ENCODE data around the gene SFI1.
"Not testable (repeated sequence)": the region's sequence is repeated elsewhere in the genome, so short reads cannot be mapped to it uniquely, and the experiment has no call there.

The SFI1 gene

DNA sequence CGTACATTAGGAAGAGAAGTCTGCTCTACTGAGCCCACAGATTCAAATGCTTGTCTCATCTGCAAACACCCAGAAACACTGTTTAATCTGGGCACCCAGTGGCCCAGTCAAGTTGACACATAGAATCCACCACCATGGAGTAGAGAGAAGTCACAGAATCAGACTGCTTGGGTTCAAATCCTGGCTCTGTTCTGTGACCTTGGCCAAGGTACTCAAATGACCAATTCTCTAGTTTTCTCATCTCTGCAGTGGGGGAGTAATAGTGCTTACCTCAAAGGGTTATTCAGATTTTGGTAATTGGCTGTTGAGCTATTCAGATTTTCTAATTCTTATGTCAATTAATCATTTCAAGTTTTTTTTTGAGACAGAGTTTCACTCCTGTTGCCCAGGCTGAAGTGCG, 93.8 kb downstream of the SFI1 start:
- DNase-seq, result not testable (repeated sequence)

DNA sequence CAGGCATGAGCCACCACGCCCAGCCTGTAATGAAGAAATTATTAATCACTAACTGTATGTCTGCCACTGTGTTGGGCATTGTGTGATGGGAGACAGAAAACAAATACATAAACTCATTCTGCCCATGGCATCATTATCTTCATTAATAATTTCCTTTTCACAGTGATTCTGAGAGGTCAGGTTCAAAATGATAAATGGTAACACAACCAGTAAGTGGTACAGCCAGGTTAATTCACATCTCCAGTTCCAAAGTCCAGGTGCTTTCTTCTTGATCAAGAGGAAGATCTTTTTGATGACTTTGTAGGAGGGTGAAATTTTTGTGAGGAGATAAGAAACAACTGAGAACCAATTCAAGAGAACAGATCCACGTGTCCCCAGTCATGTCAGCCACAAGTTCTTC, 98.9 kb downstream of the SFI1 start:
- no peak for DNase-seq

DNA sequence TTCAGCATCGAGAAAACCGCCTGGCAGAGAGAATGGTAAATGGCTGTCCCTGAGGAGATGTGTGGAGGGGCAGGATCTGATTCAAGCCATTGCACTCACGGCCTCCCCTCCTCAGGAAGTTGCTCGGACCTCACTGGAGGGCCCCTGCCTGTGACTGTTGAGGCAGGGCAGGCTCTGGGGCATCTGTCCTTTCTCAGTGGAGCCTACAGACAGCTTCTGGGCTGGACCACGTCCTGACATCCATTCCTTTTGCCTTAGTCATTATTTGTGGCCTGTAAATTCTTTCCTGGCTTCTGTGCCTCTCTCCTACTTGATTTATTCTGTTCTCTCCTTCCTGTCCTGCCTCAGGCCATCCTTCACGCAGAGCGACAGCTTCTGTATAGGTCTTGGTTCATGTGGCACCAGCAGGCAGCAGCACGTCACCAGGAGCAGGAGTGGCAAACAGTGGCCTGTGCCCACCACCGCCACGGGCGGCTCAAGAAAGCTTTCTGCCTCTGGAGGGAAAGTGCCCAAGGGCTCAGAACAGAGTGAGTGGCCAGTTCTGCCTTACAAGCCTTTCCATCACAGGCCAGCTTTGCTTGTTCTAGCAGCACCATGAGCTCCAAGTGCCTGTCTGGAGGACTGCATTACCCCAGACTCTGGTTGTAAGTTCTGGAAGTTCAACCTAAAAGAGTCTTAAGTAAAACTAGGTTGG, 106.1 kb downstream of the SFI1 start:
- DNase-seq, result no peak

DNA sequence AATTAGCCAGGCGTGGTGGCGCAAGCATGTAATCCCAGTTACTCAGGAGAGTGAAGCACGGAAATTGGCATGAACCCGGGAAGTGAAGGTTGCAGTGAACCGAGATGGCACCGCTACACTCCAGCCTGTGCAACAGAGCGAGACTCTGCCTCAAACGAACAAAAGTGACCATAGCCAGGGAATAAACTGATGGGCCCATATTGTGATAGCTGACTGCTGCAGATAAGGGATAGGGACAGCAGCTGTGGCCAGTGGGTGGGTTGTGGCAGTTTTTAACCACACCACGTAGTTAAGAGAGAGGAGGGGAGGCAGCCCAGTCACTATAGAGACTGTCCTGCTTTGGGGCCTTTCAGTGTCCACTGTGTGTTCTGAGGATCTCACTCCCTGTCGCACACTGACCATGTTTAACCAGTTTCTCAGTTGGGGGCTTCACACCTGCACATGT, 106.8 kb downstream of the SFI1 start:
- no peak for DNase-seq

DNA sequence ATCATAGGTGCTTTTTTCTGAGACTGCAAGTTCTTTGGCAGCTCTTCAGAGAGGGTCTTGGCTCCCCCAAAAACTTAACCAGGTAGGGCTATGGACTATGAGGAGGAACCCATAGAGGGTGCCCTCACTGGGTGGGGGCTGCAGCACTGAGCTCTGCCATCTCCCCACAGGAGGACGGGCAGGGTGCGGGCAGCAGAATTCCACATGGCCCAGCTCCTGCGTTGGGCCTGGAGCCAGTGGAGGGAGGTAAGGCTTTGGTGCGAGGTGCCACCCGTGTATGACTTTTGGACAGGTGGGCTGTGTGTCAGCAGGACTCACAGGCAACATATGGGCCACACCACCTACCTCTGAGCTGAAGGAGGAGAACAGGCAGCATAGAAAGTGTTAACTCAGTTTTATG, 107.2 kb downstream of the SFI1 start:
- DNase-seq, result no peak

DNA sequence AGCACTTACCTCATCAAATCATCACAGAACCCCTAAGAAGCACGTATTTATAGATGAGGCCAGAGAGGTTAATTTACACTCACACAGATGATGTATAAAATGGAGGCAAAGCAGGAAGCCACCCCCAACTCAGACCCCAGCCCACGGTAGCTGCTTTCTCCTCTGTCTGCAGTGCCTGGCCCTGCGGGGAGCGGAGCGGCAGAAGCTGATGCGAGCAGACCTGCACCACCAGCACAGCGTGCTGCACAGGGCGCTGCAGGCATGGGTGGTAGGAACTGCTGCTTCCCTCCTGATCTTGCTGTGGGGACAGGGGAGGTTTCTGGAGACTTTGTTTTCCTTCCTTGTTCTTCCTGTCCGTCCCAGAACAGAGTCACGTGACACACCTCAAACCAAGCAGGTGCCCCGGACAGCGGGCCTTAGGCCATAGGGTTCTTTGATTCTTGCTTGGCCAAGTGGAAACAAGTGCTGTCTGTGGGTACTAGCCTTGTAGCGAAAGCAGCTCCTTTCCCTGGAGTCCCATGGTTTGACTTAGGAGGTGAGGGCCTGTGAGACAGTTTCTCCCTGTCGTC, 107.9 kb downstream of the SFI1 start:
- DNase-seq, result no peak

DNA sequence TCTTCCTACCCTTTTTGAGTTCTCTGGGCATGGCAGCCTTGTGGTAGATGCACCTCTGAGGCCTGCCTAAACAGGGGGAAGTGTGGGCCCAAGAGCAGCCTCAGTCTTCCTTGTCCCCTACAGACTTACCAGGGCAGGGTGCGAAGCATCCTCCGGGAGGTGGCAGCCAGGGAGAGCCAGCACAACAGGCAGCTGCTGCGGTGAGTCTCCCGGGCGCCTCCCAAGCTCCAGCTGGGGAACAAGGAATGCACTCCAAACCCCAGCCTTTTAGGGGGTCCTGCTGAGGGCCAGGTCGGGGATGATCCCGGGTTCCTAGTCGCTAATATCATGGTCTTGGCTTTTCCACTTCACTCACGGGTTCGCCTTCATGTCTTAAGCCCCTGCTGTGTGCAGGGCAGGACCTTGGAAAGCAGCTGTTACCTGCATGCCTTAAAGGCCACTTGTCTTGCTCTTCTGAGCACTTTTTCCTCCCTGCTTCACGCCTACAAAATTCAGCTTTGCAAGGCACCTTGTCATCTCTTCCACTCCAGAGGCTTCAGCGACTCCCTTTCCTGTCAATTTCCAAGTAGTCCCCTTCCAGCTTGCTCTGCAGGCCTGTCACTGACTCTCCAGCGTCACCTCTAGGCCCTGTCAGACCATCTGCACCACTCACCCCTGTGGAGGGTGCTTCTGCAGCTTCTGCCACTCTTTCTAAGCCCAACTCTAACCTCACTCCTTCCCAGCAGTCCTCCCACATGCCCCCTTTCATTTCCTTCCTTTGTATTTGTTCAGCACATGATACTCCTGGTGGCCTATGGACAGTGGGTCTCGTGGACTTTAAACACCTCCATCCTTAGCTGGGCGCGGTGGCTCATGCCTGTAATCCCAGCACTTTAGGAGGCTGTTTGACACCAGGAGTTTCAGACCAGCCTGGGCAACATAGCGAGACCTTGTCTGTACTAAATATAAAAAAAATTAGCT, 108.7 kb downstream of the SFI1 start:
- no peak for DNase-seq

DNA sequence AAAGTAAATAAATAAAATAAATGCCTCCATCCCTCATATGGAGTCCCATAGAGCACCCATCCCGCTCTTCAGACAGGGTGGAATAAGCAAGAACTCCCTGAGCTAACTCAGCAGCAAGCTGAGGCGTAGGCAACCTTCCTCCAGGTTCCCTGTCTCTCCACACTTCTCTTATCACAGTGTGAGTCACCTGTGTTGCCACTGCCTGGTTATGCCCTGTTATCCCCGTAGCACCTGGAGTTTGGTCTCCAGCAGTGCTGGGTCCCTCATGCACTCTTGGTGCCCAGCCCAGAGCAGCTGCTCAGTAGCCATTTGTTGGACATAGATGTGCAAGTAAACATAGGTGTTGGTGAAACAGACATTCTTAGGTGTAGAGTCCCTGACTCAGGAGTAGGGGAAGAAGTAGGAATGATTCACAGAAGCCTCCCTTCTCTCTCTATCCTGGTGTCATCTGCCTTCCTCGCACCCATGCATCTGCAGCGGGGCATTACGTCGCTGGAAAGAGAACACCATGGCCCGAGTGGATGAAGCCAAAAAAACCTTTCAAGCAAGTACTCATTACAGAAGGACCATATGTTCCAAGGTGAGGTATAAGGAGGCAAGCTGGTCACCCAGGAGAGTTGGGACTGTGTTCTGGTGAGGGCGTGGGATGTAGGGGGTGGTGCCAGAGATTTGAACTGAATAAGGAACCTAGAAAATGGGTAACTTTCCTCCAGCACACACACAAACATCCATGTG, 109.7 kb downstream of the SFI1 start:
- no peak for DNase-seq

DNA sequence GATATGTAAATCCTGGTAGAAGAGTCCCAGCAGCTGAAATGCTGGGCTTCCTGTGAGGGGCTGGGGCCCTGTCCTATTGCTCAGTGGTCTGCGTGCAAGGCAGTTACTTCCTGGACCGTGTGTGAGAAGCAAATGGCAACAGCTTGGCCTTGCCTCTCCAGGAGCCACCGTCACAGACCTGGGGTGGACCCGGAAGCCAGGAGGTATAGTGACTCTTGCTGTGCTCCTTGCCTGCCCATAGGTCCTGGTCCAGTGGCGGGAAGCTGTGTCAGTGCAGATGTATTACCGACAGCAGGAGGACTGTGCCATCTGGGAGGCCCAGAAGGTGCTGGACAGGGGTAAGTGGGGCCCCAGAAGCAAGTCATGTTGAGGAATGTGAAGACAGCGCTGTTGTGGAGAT, 111.4 kb downstream of the SFI1 start:
- DNase-seq, result no peak

DNA sequence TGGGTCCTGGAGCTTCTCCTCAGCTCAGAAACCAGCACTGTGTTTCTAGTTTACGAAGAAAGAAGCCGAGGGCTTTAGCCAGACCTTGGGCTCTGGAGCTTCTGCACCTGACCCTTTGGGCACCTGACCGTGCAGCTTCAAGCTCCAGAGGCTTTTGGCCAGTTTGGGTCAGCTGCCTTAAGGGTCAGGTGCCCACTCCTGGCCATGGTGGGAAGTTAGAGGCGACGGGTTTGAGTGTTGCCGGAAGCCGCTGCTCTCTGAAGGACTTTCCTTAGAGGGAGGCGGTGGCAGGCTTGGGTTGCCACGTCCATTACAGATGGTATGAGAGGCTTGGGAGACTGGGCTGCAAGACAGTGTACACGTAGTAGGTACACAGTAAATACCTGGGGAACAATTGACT, 113.4 kb downstream of the SFI1 start:
- DNase-seq, result no peak

DNA sequence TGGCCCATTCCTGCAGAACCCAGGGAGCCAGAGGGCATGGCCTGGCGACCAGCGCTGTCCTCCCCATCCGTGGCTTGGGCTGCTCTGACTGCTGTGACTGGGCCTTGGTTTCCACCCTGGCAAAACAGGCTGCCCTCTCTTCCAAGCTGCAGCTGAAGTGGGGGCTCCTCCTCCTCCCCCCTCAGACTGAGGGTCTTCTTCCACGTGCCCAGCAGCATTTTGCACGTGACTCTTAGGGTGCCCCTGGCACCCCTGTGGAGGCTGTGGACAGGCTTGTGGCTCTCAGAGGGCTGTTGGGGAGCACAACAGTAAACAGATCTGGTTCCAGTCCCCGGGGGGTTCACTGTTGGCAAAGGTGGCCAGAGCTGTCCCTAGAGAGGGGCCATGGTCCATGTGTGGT, 114.3 kb downstream of the SFI1 start:
- DNase-seq, result no peak

DNA sequence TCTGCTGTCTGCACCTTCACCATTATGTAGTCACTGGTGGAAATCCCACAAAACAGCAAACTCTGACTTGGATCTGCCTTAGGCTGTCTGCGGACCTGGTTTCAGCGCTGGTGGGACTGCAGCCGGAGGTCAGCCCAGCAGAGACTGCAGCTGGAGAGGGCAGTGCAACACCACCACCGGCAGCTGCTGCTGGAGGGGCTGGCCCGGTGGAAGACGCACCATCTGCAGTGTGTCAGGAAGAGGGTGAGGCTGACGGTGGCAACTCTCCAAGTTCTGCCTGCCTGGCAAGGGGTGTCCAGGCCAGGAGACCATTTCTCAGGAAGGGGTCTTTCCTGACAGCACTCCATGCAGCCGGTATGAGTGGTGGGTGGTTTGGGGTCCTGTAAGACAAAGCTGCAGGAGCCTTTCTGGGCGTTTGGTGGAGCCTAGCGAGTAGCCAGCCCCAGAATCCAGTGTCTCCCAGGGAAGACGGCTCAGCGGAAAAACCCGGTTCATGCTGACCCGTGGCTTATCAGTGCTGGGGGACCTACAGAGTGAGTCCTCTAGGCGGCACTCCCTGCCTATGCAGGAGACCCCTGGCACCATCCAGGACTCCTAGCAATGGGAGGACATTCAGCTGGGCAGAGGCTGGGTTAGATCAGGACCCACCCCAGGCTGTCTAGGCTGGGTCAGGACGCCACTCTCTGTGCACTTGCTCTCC, 114.9 kb downstream of the SFI1 start:
- no peak for DNase-seq

DNA sequence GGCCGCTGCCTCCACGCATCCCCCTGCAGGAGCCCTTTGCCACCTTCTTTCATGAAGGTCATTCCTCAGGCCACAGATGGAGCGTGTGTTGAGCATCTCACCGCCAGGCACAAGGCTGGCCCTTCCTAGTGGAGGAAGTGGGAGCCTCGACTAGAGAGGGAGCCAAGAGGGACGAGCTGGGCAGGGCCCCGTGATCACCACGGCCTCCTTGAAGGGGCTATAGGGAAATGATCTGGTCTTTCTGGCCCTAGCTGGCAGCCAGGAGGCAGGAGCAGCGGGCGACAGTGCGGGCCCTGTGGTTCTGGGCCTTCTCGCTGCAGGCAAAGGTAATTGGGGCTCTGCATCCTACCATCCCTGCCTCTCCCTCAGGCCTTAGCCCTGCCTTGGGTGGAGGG, 116.6 kb downstream of the SFI1 start:
- DNase-seq, result no peak

DNA sequence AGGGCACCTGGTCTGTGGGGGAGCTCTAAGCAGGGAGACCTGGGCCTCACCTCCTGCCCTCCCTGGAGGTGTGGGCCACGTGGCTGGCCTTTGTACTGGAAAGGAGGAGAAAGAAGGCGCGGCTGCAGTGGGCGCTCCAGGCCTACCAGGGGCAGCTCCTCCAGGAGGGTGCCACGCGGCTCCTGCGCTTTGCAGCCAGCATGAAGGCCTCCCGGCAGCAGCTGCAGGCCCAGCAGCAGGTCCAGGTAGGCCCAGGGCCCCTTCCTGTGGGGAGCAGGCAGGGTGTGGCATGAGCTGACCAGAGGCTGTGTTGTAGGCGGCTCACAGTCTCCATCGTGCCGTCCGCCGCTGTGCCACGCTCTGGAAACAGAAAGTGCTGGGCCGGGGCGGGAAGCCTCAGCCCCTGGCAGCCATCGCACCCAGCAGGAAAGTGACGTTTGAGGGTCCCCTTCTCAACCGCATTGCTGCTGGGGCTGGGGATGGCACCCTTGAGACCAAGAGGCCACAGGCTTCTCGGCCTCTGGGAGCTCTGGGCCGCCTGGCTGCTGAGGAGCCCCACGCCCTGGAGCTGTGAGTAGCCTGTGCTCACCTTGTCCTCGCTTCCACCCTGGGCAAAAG, 117.1 kb downstream of the SFI1 start:
- no peak for DNase-seq

DNA sequence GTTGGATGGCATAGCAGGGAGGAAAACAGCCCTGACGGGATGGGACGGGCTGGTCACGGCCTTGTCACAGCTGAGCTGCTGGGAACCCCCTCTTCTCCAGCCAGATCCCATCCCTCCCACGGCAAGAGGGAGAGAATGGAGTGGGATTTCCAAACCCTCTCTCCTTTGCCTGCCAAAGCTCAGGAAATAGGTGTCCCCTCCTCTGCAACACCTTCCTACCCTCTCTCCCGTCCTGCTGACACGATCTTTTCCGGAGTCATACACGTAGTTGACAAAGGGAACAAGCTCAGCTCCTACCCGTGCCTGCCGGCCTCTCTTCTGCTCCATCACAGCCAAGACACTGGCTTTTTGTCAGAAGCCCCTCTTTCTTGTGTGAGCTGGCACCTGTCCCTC, 117.6 kb downstream of the SFI1 start:
- no peak for DNase-seq

DNA sequence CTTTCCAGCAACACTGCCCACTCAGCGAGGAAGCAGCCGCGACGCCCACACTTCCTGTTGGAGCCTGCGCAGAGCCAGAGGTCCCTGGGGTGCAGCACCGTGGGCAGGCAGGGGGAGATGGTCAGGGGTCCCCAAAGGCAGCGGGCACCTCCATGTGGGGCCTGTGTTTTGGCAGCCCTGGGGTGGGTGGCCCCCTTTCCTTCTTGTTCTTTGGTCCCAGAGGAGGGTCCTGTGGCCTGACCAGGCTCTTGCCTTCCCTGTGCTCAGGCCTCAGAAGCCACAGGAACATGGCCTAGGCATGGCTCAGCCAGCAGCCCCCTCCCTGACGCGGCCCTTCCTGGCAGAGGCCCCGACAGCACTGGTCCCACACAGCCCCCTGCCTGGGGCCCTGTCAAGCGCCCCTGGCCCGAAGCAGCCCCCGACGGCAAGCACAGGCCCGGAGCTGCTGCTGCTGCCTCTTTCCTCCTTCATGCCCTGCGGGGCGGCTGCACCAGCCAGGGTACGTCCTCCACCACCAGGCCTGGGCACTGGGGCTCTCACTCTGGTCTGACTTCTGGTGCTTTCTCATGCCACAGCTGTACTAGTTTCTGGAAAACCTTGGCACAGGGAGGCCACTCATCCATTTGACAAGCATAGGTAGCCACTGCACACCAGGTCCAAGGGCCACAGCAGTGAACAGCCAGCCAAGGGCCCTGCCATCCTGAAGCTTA, 118.6 kb downstream of the SFI1 start:
- peak; percentile 11 for DNase-seq

DNA sequence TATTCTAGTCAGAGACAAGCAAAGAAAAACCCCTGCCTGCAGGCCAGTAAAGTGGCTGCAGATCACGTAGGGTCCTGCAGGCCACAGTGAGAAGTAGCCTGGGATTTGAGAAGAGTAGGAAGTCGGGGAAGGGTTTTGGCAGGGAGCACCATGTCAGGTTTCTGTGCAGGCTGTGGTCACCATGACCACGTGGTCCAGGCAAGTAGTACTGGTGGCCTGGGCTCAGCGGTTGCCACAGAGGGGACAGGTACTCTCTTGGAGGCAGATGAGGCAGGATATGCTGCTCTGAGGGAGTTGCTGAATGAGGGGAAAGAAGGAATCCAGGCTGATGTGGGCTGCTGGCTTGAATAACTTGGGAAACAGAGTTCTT, 119.1 kb downstream of the SFI1 start:
- DNase-seq, result no peak

DNA sequence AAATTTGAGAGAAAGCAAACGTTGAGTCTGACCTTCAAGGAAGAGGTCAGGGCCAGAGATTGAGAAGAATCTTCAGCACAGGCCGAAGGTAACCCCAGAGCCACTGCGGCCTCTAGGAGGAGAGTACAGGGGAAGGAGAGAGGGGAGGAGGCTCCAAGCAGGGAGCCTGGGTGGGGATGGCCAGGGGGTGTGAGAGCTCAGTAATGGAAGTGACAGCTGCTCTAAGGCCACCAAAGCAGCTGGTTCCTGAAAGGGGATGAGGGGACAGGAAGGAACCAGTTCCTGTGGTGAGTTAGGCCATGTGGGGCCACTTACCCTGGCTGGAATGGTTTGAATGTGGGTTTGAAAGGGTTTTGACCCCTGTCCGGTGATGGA, 119.6 kb downstream of the SFI1 start:
- peak; percentile 63 for DNase-seq

DNA sequence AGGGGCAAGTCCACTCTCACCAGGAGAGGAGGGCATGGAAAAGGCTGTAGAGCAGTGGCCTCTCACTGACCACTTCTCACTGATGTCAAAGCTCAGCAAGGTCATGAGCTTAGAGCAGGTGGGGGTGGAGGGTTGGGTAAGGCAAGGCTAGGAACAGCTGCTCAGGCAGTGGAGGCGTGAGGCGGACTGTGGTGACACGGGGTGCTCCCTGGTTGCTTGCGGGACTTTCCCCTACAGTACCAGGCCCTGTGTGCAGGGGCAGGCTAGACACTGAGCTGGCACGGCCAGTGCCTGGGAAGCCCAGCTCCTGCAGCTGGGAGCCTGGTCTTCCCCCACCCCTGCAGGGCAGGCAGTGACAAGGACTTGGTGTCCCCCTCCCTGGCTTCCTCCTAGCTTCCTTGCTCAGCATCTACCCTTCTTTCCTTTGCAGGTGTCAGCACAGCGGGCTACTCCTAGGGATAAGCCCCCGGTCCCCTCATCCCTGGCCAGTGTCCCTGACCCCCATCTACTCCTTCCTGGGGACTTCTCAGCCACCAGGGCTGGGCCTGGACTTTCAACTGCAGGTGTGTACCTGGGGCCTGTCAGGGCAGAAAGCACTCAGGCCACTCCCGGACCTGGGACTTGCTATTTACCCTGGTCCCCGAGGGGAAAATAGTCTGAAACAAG, 120.1 kb downstream of the SFI1 start:
- peak; percentile 89 for DNase-seq

DNA sequence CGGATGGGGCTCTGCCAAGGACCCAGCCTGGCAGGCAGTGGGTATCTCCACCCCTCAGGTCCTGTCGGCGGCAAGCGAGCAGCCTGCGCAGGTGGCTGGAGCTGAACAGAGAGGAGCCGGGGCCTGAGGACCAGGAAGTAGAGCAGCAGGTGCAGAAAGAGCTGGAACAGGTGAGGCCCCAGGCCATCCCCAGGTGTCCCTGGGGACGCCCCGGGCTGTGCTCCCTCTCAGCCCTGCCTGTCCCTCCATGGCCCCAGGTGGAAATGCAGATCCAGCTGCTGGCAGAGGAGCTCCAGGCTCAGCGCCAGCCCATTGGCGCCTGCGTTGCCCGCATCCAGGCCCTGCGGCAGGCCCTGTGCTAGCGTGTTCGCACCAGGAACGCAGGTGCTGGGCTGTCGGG, 121.7 kb downstream of the SFI1 start:
- DNase-seq, result no peak
